Caco-2 (cell line): ENCODE data around the gene BCL7A. TPM values are rescaled to one million over a fixed set of nuclear protein-coding genes. Genes with fewer than 3 reads are reported as not detected.

Experiments used
- BruUV-seq: library from RNA; stranded (reverse); fragments of 400-500 nt; replicated peaks from 2 replicates; lab custom pipeline; 2021; lab: Mats Ljungman, UMichigan
- CTCF ChIA-PET: fragments of 300-600 bp; sonication (Branson Sonifier 250); formaldehyde crosslinking; loops from one replicate; lab custom pipeline; 2022; ENCODE audit warnings: antibody characterized with exemption; lab: Charles Lee
- POLR2A ChIA-PET: fragments of 300-600 bp; sonication (Branson Sonifier 250); formaldehyde crosslinking; loops from one replicate; lab custom pipeline; 2022; ENCODE audit warnings: antibody characterized with exemption; lab: Charles Lee
- DNase-seq, 2 experiments: peaks; one replicate each; pipeline versions ENCODE4 v3.0.0 to v3.0.0-alpha.2; 2020 to 2022
- H3K27me3 ChIP-seq: replicated peaks from 2 replicates; pipeline ENCODE4 v1.6.0; 2011; ENCODE audit warnings: low read length; ENCODE audit not compliant: control insufficient read depth, insufficient read depth
- H3K36me3 ChIP-seq: 2 replicates; pipeline ENCODE4 v1.5.1; 2011; ENCODE audit warnings: low read length; ENCODE audit not compliant: control insufficient read depth, insufficient read depth
- H3K4me1 ChIP-seq: fragments of 250-450 bp; sonication (Bioruptor Pico); 2 replicates; pipeline ENCODE4 v1.5.1; 2020; ENCODE audit warnings: mild to moderate bottlenecking
- H3K4me3 ChIP-seq: 2 replicates; pipeline ENCODE4 v1.5.1; 2011; ENCODE audit warnings: low read depth, mild to moderate bottlenecking, control low read depth, low read length
- H3K9me3 ChIP-seq: fragments of 250-450 bp; sonication (Bioruptor Pico); 2 replicates; pipeline ENCODE4 v1.5.1; 2020; ENCODE audit warnings: mild to moderate bottlenecking, moderate library complexity
- H3K27ac Mint-ChIP-seq: one replicate; pipeline ENCODE4 v1.8.0; 2022; ENCODE audit warnings: mixed read lengths; ENCODE audit not compliant: unreplicated experiment
- H3K27me3 Mint-ChIP-seq: one replicate; pipeline ENCODE4 v1.8.0; 2022; ENCODE audit warnings: mixed read lengths; ENCODE audit not compliant: insufficient read depth, unreplicated experiment
- H3K36me3 Mint-ChIP-seq: one replicate; pipeline ENCODE4 v1.8.0; 2022; ENCODE audit warnings: mild to moderate bottlenecking, mixed read lengths; ENCODE audit not compliant: insufficient read depth, unreplicated experiment
- H3K4me1 Mint-ChIP-seq: one replicate; pipeline ENCODE4 v1.8.0; 2022; ENCODE audit warnings: low read depth, mixed read lengths; ENCODE audit not compliant: unreplicated experiment
- H3K4me3 Mint-ChIP-seq: one replicate; pipeline ENCODE4 v1.8.0; 2022; ENCODE audit warnings: mild to moderate bottlenecking, moderate library complexity, mixed read lengths; ENCODE audit not compliant: unreplicated experiment
- H3K9me3 Mint-ChIP-seq: one replicate; pipeline ENCODE4 v1.8.0; 2022; ENCODE audit warnings: mixed read lengths; ENCODE audit not compliant: unreplicated experiment
- intact Hi-C: fragments of 100-400 bp; cut with micrococcal nuclease; formaldehyde crosslinking; loops from one replicate; pipeline ENCODE4 v1.10.0; 2022; ENCODE audit not compliant: unreplicated experiment
- total RNA-seq: library from RNA; stranded (reverse); gene quantifications from 2 replicates; pipeline ENCODE4 v1.2.3, GENCODE V29; 2022
- TF ChIP-seq, protein P1 (sequence below), 2 experiments: fragments of 200-600 bp in 1 of 2; IDR thresholded peaks; 1 replicate in 1 of 2; 2 replicates in 1 of 2; pipeline versions ENCODE4 v1.5.1 to v1.8.0; 2011 to 2022; ENCODE audit warnings: antibody characterized with exemption in 1 of 2, control low read depth in 1 of 2, inconsistent platforms in 1 of 2, low read depth in 1 of 2, low read length in 1 of 2, mild to moderate bottlenecking in 1 of 2, moderate library complexity in 1 of 2; ENCODE audit not compliant: insufficient read depth in 1 of 2, severe bottlenecking in 1 of 2, unreplicated experiment in 1 of 2

BCL7A gene
- total RNA-seq, 1 experiment from 2014 or later = 15.5 TPM

DNA sequence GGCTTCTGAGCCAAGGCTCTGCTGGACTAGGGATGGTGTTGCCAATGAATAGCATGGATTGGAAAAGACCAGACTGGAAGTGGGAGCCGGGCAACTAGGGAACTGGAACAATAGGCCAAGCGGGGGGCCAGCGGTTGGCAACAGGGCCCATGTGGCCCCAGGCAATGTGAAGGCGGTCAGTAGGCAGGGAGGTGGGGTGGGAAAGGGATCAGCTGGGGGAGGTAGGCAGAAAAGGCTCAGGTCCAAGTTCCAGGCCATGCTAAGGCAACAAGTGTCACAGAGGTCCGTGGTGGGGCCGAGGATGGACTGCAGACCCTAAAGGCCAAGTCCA is 42.0 kb downstream of the BCL7A start:
- Histone ChIP-seq H3K27me3 (no peaks in the 10 kb centered on the region), H3K4me1 (peaks cover 27% of the 10 kb centered on the region), H3K36me3 (no peaks in the 10 kb centered on the region), H3K4me3 (no peak overlapping the region), H3K9me3 (no peaks in the 10 kb centered on the region)
- H3K4me1 Mint-ChIP-seq = peaks cover 19% of the 10 kb centered on the region
- peaks cover 33% of the 10 kb centered on the region for H3K36me3 Mint-ChIP-seq
- peak overlapping the region; percentile 83 for H3K27ac Mint-ChIP-seq
- no peaks in the 10 kb centered on the region for H3K27me3 Mint-ChIP-seq
- ChIA-PET POLR2A (interaction anchor here (0.8 to 1.4 kb wide), 4 partner anchors 12 to 16 kb away, joined by 3 to 6 read pairs (median 4); partner anchors contain the start of gene MLXIP), CTCF (interaction anchor here (0.8 to 1.7 kb wide), 9 partner anchors 9 to 140 kb away, joined by 3 to 9 read pairs (median 6); partner anchors contain the start of genes B3GNT4 and MLXIP)
- intact Hi-C loops = loop anchor here (1.0 to 2.0 kb wide), 4 partner anchors 8 to 59 kb away; partner anchors contain the start of gene MLXIP
- H3K4me3 Mint-ChIP-seq = peak overlapping the region; percentile 85
- DNase-seq = no peak
- TF ChIP-seq, protein P1, sequence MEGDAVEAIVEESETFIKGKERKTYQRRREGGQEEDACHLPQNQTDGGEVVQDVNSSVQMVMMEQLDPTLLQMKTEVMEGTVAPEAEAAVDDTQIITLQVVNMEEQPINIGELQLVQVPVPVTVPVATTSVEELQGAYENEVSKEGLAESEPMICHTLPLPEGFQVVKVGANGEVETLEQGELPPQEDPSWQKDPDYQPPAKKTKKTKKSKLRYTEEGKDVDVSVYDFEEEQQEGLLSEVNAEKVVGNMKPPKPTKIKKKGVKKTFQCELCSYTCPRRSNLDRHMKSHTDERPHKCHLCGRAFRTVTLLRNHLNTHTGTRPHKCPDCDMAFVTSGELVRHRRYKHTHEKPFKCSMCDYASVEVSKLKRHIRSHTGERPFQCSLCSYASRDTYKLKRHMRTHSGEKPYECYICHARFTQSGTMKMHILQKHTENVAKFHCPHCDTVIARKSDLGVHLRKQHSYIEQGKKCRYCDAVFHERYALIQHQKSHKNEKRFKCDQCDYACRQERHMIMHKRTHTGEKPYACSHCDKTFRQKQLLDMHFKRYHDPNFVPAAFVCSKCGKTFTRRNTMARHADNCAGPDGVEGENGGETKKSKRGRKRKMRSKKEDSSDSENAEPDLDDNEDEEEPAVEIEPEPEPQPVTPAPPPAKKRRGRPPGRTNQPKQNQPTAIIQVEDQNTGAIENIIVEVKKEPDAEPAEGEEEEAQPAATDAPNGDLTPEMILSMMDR (IDR thresholded peaks at IDR 0.05; ENCODE audit: insufficient read depth in 1 of 2, low read depth in 1 of 2, low read length in 1 of 2, severe bottlenecking in 1 of 2, unreplicated experiment in 1 of 2) = no peak
- no TSS peak for BruUV-seq
- no peaks in the 10 kb centered on the region for H3K9me3 Mint-ChIP-seq

GRCh38 chr12:122064025-122064777 is 42.5 kb downstream of the BCL7A start:
- Mint-ChIP-seq H3K9me3 (no peaks in the 10 kb centered on the region), H3K36me3 (peaks cover 31% of the 10 kb centered on the region), H3K27ac (peak overlapping the region; percentile 83), H3K4me3 (peak overlapping the region; percentile 85), H3K4me1 (peaks cover 19% of the 10 kb centered on the region), H3K27me3 (no peaks in the 10 kb centered on the region)
- intact Hi-C loops = loop anchor here (1.0 to 2.0 kb wide), 4 partner anchors 9 to 59 kb away; partner anchors contain the start of gene MLXIP
- BruUV-seq = TSS peak; percentile 98
- CTCF ChIA-PET = interaction anchor here (1.5 kb wide), 1 partner anchor 58 kb away, joined by 6 read pairs; no protein-coding TSS in a partner anchor
- Histone ChIP-seq H3K9me3 (no peaks in the 10 kb centered on the region), H3K36me3 (no peaks in the 10 kb centered on the region), H3K27me3 (no peaks in the 10 kb centered on the region), H3K4me3 (peak overlapping the region; percentile 42), H3K4me1 (peaks cover 27% of the 10 kb centered on the region)
- DNase-seq = peak; percentile 97 to 99
- POLR2A ChIA-PET = interaction anchor here (0.5 to 1.9 kb wide), 3 partner anchors 14 to 512 kb away, joined by 3 to 11 read pairs (median 3); partner anchors contain the start of gene MLXIP
- TF ChIP-seq, protein P1 (IDR thresholded peaks at IDR 0.05; ENCODE audit: insufficient read depth in 1 of 2, low read depth in 1 of 2, low read length in 1 of 2, severe bottlenecking in 1 of 2, unreplicated experiment in 1 of 2) = peak; percentile 29 to 75

- Histone ChIP-seq H3K4me1 (peaks cover 27% of the 10 kb centered on the region), H3K9me3 (no peaks in the 10 kb centered on the region), H3K27me3 (no peaks in the 10 kb centered on the region), H3K4me3 (peak overlapping the region; percentile 42), H3K36me3 (no peaks in the 10 kb centered on the region; the same call in 1 of the 2 replicates)
- Mint-ChIP-seq H3K27ac (peak overlapping the region; percentile 83), H3K9me3 (no peaks in the 10 kb centered on the region), H3K27me3 (no peaks in the 10 kb centered on the region), H3K4me3 (peak overlapping the region; percentile 85), H3K4me1 (peaks cover 19% of the 10 kb centered on the region), H3K36me3 (peaks cover 38% of the 10 kb centered on the region)
- BruUV-seq = no TSS peak
- intact Hi-C loops = loop anchor here (1.0 to 2.0 kb wide), 4 partner anchors 10 to 58 kb away; partner anchors contain the start of gene MLXIP
- CTCF ChIA-PET = no interaction called here
- DNase-seq = peak; percentile 75 to 88
- TF ChIP-seq, protein P1 (IDR thresholded peaks at IDR 0.05; ENCODE audit: insufficient read depth in 1 of 2, low read depth in 1 of 2, low read length in 1 of 2, severe bottlenecking in 1 of 2, unreplicated experiment in 1 of 2) = no peak
- POLR2A ChIA-PET = interaction anchor here (0.5 to 1.9 kb wide), 2 partner anchors 13 to 511 kb away, joined by 3 to 11 read pairs; partner anchors contain the start of gene MLXIP
Measured at GRCh38 chr12:122064780-122065588, 43.3 kb downstream of the BCL7A start.
